ENCODE data around the gene SLC19A1. TPM values are rescaled to one million over a fixed set of nuclear protein-coding genes. Genes with fewer than 3 reads are reported as not detected.
"Not testable (repeated sequence)": the region's sequence is repeated elsewhere in the genome, so short reads cannot be mapped to it uniquely, and the experiment has no call there.

SLC19A1 gene
- polyA plus RNA-seq, 3 donors: 41.7 to 62.4 (median 53.5) TPM

DNA sequence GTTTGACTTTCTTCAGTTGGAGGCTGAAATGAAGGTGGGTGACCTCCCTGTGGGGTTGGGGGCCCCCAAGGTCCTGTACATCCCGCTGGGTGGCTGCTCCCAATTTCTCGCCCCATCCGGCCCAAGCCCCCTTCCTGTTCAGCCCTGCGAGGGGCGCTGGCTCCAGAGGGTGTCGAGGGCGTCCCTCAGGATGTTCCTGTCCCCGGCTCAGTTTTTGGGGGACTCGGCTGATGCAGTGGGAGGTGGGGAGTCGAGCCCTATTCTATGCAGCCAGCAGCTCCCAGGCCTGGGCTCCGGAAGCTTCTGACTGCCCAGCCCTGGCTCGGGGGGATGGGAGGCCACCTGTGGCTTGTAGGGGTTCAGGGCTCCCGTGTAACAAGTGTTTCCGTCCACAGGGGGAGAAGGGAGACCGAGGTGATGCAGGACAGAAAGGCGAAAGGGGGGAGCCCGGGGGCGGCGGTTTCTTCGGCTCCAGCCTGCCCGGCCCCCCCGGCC, 38.2 kb downstream of the SLC19A1 start:
- DNase-seq (ENCODE audit: extremely low read depth in 1 of 11, low read depth in 9 of 11, low spot score in 4 of 11): no peak

DNA sequence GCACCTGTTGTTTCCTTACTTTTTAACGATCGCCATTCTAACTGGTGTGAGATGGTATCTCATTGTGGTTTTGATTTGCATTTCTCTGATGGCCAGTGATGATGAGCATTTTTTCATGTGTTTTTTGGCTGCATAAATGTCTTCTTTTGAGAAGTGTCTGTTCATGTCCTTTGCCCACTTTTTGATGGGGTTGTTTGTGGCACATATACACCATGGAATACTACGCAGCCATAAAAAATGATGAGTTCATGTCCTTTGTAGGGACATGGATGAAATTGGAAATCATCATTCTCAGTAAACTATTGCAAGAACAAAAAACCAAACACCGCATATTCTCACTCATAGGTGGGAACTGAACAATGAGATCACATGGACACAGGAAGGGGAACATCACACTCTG, 39.0 kb downstream of the SLC19A1 start:
- not testable (repeated sequence) for DNase-seq (ENCODE audit: extremely low read depth in 1 of 11, low read depth in 9 of 11, low spot score in 4 of 11)

DNA sequence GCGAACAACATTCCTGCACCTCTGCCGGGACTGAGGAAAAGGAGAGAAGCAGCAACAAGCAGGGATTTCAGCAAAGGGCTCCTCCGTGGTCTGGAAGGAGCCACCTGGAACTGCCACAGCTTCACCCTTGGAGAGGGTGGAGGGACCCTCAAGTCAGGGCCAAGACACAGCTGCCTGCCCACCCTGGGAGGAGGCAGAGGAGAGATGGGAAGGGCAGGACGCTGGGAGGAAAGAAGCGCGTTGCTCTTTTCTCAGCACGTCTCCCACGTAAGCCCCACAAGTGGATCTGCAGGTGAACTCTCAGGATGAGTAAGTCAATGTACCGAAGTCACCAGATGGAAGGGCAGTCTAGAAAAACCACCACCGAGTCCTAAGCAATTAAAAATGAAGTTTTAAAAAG, 39.6 kb downstream of the SLC19A1 start:
- DNase-seq (ENCODE audit: extremely low read depth in 1 of 11, low read depth in 9 of 11, low spot score in 4 of 11): no peak

DNA sequence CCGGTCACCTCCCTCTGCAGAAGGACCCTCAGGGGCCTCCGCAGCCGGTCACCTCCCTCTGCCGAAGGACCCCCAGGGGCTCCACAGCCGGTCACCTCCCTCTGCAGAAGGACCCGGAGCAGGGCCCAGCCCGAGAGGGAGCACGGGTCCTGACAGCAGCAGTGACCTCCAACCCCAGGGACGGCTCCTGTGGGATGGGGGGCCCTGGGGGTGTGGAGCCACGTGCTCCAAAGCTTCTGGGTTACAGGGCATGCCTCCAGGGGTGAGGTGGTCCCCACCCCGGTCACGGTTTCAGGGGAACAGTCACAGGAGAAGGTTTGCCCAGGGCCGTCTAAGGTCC, 40.3 kb downstream of the SLC19A1 start:
- DNase-seq (ENCODE audit: extremely low read depth in 1 of 11, low read depth in 9 of 11, low spot score in 4 of 11): no peak

DNA sequence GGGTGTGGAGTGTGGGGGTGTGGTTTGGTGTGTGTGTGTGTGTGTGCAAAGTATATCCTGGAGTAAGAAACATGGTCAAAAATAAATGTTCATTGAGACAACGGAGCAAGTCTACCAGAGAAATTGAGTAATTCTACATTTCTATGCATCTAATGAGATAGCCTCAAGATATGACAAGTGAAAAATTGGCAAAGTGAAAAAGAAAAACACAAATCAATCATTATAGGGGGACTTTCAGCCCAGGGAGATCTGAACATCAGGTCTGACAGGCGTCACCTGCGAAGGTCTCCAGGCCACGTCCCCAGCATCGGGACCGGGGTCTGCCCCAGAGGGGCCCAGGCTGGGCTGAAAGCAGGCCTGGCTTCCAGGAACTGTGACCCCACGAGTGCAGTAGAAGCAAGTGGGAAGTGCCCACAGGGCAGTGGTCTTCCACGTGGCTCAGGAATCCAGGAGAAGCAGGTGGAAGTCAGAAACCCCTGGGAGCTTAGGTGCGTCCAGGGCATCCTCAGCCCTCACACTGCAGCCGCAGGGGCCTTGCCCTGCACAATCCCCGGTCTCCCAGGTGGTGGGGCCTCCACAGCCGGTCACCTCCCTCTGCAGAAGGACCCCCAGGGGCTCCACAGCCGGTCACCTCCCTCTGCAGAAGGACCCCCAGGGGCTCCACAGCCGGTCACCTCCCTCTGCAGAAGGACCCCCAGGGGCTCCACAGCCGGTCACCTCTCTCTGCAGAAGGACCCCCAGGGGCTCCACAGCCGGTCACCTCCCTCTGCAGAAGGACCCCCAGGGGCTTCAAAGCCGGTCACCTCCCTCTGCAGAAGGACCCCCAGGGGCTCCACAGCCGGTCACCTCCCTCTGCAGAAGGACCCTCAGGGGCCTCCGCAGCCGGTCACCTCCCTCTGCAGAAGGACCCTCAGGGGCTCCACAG, 40.9 kb downstream of the SLC19A1 start:
- not testable (repeated sequence) for DNase-seq (ENCODE audit: extremely low read depth in 1 of 11, low read depth in 9 of 11, low spot score in 4 of 11)

DNA sequence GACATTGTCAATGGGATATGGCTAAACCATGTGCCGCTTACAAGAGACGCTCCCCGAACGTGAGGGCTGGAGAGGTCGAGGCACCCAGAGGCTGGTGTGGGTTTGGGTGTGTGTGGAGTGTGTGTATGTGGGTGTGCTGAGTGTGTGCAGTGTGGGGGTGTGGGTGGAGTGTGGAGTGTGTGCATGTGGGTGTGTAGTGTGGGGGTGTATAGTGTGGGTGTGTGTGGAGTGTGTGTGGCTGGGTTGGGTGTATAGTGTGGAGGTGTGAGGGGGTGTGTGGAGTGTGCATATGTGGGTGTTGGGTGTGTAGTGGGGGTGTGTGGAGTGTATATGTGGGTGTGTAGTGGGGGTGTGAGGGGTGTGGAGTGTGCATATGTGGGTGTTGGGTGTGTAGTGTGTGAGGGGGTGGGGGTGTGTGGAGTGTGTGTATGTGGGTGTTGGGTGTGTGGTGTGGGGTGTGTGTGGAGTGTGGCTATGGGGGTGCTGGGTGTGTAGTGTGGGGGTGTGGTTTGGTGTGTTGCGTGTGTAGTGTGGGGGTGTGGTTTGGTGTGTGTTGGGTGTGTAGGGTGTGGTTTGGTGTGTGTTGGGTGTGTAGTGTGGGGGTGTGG, 42.2 kb downstream of the SLC19A1 start:
- DNase-seq (ENCODE audit: extremely low read depth in 1 of 11, low read depth in 9 of 11, low spot score in 4 of 11): no peak

DNA sequence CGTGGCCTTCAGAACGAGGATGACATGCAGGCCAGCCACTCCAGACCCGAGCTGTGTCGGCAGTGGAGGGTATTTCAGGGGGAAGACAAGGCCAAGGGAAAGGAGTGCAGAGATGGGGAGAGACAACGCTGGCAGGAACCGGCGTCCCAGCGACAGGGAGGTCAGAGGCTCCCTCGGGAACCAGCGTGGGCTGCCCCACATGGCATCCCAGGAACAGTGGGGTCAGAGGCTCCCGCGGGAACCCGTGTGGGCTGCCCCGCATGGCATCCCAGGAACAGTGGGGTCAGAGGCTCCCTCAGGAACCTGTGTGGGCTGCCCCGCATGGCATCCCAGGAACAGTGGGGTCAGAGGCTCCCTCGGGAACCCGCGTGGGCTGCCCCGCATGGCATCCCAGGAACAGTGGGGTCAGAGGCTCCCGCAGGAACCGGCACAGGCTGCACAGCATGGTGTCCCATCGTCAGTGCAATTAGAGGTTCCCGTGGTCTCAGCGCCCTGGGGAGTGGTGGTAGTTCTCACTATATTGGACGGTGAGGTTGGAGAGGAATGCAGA, 43.0 kb downstream of the SLC19A1 start:
- no peak for DNase-seq (ENCODE audit: extremely low read depth in 1 of 11, low read depth in 9 of 11, low spot score in 4 of 11)

DNA sequence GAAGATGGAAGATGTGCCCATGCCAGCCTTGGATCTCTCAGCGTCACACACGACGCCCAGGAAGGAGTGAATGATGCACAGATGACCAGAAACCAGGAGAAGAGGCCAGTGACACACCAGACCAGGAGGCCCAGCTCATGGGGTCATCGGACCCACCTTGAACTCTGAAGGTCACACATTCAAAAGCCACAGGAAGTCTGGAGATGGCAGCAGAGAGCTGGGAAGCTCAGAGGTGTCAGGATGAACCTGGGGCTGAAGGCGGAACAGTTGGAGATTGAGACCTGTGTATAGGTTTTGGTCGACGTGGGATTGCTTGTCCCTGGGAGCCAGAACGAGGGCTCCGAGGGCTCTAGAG, 43.6 kb downstream of the SLC19A1 start:
- no peak for DNase-seq (ENCODE audit: extremely low read depth in 1 of 11, low read depth in 9 of 11, low spot score in 4 of 11)

DNA sequence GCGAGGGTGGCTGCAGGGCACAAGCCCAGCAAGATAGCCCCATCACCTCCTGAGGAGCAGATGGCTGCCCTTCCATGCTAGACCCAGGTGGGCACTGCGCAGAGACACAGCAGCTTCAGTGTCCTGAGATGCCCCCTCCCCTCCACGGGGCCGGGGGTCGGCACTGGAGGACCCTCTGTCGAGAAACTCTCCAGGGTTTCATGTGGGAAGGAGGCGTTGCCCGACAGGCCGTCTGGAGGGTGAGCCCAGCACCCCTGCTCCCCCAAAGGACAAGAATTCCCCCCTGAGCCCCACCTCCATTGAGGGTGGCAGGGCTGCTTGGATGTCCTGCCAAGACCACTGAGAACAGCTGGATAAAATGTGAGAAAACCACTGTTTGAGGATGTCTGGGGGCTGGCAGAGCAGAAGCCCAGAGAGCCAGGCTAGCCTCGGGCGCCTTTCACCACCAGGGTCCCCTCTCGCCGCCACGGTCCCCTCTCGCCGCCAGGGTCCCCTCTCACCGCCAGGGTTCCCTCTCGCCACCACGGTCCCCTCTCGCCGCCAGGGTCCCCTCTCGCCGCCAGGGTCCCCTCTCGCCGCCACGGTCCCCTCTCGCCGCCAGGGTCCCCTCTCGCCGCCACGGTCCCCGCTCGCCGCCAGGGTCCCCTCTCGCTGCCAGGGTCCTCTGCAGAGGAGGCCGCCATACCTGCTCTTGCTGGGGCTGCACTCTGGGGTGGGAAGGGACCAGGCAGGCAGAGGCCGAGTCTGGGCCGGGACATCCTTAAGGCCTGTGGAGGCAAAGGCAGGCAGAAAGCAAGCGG, 44.2 kb downstream of the SLC19A1 start:
- no peak for DNase-seq (ENCODE audit: extremely low read depth in 1 of 11, low read depth in 9 of 11, low spot score in 4 of 11)

DNA sequence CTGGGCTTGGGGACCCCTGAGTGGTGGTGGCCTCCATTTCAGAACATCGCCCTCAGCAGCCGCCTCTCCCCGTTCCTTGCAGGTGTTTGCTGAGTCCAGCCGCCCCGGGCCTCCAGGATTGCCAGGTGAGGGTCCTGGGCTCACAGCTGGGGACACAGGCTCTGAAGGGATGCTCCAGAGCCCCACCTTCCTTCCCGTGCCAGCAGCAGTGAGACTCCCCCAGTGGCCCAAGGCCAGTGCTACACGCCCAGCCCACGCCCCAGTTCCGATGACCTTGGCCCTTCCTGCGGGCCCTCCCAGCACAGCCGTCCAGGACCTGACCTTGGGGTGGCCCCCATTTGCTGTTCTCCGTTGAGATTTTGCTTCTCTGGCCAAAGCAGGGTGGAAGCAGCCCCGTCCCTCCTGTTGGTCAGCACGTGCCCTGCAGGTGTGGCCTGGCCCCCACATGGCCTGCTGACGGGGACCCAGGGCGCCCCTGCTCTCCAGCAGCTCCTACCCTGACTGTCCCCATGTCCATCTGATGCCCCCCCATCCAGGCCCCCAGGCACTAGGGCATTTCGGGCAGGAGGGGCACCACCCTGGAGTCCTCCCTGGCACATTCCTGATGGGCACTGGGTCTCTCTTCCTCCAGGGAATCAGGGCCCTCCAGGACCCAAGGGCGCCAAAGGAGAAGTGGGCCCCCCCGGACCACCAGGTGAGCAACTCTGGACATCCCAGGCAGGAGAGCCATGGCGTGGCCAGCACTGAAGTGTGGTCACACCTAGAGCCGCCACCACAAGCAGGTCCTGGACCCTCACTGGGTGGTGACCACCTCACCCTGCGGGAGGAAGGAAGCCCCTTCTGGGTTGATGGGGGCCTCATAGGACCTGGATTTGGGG, 45.0 kb downstream of the SLC19A1 start:
- no peak for DNase-seq (ENCODE audit: extremely low read depth in 1 of 11, low read depth in 9 of 11, low spot score in 4 of 11)

DNA sequence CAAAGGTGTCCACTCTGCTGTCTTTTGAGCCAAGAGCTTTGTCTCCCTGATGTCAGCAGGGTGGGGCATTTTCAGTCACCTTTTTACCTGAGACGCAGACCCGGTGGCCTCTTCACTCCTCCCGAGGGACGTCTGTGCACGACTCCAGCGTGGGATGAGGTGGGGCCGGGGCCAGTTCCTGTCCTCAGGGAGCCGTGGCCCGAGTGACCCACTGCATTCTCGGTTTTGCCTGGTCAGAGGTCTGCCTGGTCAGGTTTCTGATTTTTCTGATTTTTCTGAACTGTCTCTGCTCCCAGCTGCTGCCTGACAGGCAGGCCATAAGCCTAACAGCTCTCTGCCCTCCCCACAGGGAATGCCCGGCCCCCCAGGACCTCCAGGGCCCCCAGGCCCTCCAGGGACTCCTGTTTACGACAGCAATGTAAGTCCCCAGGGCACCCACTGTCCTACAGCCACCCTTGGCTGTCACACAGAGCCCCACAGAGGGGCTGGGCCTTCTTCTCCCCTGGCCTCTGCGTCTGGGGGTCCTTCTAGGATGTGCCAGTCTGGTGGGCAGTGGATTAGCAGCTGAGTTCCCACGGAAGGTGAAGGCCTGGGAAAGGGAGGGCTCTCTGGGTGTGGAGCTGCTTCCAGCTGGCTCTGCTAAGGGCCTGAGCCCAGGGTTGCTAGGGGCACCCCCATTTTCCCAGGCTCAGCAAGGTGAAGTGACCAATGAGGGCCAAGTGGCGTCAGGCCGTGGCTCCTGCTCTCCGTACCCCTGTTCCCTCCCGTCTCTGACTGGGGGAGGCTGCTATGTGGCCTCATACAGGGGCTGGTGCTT, 45.9 kb downstream of the SLC19A1 start:
- DNase-seq (ENCODE audit: extremely low read depth in 1 of 11, low read depth in 9 of 11, low spot score in 4 of 11): no peak

DNA sequence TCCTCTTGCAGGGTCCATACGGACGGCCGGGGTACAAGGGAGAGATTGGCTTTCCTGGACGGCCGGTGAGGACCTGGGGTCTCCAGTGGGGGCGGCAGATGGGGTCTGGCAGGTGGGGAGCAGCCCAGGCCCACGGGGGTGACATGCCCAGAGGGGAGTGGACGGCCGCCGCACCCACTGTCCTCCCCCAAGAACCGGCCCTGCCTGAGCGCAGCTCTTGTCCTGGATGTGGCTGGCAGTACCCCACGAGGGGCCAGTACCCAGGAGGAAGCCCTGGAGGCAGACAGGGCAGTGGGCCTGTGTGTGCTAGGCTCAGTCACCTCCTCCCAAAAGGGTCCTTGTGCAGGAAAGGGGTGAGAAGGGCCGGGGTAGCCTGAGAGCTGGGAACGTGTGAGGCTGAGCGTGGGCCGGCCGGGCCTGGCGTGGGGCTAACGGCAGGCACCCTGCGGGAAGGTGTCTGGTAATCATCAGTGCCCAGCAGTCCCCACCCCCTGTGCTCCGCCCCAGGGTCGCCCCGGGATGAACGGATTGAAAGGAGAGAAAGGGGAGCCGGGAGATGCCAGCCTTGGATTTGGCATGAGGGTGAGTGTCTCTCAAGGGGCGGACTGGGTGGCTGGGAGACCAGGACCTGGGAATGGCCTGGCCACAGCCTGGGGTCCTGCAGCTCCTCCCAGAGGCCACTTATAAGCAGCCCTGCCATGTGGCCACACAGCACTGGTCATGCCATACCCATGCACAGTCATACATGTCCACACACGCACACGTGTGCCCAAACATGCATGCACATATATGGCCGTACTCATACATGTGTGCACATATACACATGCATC, 47.2 kb downstream of the SLC19A1 start:
- DNase-seq (ENCODE audit: extremely low read depth in 1 of 11, low read depth in 9 of 11, low spot score in 4 of 11): no peak

DNA sequence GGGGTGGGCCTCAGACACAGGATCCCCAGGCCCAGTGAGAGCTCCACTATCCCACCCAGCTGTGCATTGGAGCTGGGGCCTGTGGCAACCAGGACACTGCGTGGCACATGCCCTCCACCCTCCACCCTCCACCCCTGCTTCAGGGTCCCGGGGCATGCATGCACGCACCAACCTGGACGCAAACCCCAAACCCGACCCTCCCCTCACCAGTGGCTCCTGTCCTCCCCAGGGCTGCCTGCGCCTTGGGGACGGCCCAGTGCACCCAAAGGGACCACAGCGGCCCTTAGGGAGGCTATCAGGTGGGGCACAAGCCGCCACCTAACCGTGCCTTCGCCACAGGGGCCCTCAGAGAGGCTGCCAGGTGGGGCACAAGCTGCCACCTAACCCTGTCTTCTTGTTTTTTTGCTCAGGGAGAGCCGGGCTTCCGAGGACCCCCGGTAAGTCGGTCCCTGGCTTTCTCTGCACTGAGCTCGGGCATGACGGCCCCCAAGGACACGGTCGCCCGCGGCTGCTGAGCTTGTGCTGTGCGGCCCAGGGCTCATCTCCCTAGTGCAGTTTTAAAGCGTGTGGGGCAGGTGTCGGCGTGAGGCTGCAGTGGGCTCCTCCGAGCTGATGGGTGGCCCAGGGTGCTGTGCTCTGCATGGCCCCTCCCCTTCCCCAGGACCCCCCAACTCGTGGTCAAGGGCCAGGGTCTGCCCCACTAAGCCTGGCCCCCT, 47.9 kb downstream of the SLC19A1 start:
- no peak for DNase-seq (ENCODE audit: extremely low read depth in 1 of 11, low read depth in 9 of 11, low spot score in 4 of 11)

DNA sequence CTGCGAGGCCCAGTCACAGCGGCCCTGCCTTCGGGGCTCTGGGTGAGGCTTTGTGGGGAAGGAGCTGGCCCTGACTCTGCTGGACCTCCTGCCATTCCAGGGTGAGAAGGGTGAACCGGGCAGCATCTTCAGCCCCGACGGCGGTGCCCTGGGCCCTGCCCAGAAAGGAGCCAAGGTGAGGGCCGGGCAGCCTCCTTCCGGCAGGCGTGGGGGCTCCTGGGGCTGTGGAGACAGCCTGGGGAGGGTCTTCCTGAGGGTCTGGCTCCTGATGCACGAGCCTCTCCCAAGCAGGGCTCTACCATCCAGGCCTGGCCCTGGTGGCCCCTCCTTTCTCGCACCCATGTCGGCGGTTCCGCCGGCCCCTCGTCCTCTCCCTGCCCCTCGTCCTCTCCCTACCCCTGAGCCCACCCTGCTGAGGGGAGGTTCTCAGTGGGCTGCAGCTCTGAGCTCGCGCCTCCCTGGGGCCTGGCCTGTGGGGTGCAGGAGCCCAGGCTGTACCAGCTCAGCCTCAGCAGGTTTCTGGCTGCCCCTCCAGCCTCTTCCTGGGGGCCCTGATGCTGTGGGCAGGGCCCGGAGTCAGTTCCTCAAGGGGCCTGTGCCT, 48.7 kb downstream of the SLC19A1 start:
- no peak for DNase-seq (ENCODE audit: extremely low read depth in 1 of 11, low read depth in 9 of 11, low spot score in 4 of 11)

DNA sequence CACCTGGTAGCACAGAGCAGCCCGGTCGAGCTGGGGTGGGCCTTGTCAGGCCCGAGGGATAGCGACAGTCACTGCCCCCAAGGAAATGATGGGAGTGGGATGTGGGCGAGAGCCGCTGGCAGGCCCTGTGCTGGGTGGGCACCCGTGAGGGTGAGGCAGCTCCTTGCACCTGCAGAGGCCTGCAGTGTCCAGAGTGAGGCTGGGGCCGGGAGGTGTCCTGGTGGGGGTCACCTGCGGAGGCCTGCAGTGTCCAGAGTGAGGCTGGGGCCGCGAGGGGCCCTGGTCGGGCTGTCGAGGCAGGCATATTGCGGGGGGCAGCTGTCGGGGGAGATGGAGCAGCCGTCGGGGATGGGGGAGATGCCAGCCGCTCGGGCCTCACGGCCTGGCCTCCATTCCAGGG, 49.5 kb downstream of the SLC19A1 start:
- no peak for DNase-seq (ENCODE audit: extremely low read depth in 1 of 11, low read depth in 9 of 11, low spot score in 4 of 11)

DNA sequence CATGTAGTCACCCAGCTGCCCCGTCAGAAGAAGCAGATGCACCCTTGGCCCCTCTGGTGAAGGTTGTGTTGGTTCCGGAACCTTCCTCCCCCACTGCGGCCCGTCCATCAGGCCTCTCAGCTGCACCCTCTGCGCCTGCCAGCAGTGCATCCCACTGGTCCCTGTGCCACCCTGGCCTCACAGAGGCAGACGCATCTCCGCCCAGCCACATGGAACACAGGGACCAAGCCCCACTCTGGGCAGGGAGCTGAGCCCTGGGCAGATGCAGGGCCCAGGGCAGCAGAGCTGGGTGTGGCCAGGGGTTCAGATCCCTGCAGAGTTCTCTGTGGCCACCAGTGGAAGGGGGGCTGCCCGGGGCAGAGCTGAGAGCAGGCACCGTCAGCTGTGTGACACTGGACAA, 50.6 kb downstream of the SLC19A1 start:
- no peak for DNase-seq (ENCODE audit: extremely low read depth in 1 of 11, low read depth in 9 of 11, low spot score in 4 of 11)

Measured in renal cortex interstitium (tissue), 11 donors.